HG03139 (cell line): ENCODE results near the gene GTF2H2C_2.
A peak's percentile ranks its signal among the peaks of the same experiment; 100 is the strongest.
"Not testable (repeated sequence)": the region's sequence is repeated elsewhere in the genome, so short reads cannot be mapped to it uniquely, and the experiment has no call there.

Source experiments
- ATAC-seq: cut with Tn5 transposase; IDR thresholded peaks from one replicate; pipeline ENCODE4 v1.9.1; 2021; ENCODE audit not compliant: unreplicated experiment

The GTF2H2C_2 gene

GRCh38 chr5:70415117-70415516 is at the start of gene GTF2H2C_2:
Gene GTF2H2C_2 (plus strand): TSS chr5:70415368.
- ATAC-seq: peak; percentile 97

- ATAC-seq: not testable (repeated sequence)
These were observed 14.0 kb upstream of the GTF2H2C_2 start for GRCh38 chr5:70400984-70401686.

- not testable (repeated sequence) for ATAC-seq
These were observed 6.2 kb downstream of the GTF2H2C_2 start for GRCh38 chr5:70421322-70421721.

- ATAC-seq: not testable (repeated sequence)
These were observed 8.0 kb downstream of the GTF2H2C_2 start for GRCh38 chr5:70423215-70423614.

- not testable (repeated sequence) for ATAC-seq
These were observed 23.4 kb downstream of the GTF2H2C_2 start for GRCh38 chr5:70438518-70438917.

GRCh38 chr5:70449565-70449964 is 34.4 kb downstream of the GTF2H2C_2 start:
- not testable (repeated sequence) for ATAC-seq

- not testable (repeated sequence) for ATAC-seq
These were observed 36.2 kb downstream of the GTF2H2C_2 start for GRCh38 chr5:70451249-70451984.

GRCh38 chr5:70457093-70457492 is 41.9 kb downstream of the GTF2H2C_2 start:
- peak; percentile 93 for ATAC-seq

- ATAC-seq: not testable (repeated sequence)
These were observed 44.0 kb downstream of the GTF2H2C_2 start for GRCh38 chr5:70459188-70459587.

GRCh38 chr5:70461984-70462383 is 46.8 kb downstream of the GTF2H2C_2 start:
- not testable (repeated sequence) for ATAC-seq

- ATAC-seq: not testable (repeated sequence)
These were observed 49.0 kb downstream of the GTF2H2C_2 start for GRCh38 chr5:70464019-70464637.

GRCh38 chr5:70469926-70470509 is 54.9 kb downstream of the GTF2H2C_2 start:
- ATAC-seq: not testable (repeated sequence)
